DMS 273 treated with DMSO at 0.1 percent for 48 hours (cell line): ENCODE results near the gene CCDC85B.
"Not testable (repeated sequence)": the region's sequence is repeated elsewhere in the genome, so short reads cannot be mapped to it uniquely, and the experiment has no call there.

ENCODE experiments used
- DNase-seq: peaks from one replicate; lab custom pipeline; 2025; lab: John Stamatoyannopoulos, UW

The CCDC85B gene

DNA sequence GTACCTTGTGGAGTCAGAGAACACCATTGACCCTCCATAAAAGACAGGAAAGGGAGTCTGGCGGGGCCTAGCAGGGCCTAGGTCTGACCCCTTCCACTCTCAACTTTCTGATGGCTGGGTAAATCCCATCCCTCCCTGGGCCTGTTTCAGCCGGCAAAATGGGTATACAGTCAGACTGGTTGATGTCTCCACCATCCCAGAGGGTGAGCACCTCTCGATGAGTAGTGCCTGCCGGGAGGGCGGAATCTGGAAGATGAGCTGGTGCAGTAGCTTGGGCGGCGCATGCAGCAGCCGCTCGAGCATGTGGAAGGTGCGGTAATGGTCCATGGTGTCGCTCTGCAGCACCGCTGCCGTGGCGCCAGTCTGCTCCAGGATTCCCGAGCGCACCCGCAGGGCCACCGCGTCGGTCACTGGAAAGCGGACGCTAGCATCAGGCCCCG, 2.7 kb upstream of the CCDC85B start:
- no peak for DNase-seq

DNA sequence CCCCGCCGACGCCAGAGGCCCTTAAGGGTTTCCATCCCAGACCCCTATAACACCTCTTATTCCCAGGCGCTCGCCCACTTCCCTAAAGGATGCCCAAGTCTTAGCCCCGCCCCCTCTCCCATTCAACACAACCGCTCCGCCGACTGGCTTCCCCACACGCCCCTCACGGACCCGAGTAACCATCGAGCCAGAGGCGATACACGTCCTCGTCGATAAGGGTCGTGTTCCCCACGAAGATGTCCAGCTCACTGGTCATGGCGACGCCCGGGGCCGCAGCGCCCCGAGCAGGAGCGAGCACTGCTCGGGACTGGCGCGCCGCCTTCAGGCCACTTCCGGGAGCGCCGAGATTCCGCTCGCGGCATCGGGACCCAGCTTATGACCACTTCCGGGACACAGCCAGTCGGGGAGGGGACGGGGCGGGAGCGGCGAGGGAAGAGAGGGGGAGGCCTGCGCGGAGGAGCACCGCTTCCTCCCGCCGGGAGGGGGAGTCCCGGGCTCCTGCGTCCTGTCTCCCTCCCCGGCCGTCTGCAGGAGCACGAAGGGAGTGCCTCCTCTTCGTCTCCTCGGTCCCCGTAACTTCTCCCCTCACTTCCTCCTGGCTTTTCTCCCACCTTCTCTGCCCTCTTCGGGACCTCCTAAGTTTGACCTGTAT, 2.2 kb upstream of the CCDC85B start, which contains the start of gene FIBP:
FIBP (minus strand) TSS at position 309 of the 652 bp plus-strand sequence; CDS start at position 256, 53 bp downstream.
- DNase-seq, result peak; percentile 80

GRCh38 chr11:65891219-65892136, 1.0 kb downstream of the CCDC85B start:
- DNase-seq, result no peak

DNA sequence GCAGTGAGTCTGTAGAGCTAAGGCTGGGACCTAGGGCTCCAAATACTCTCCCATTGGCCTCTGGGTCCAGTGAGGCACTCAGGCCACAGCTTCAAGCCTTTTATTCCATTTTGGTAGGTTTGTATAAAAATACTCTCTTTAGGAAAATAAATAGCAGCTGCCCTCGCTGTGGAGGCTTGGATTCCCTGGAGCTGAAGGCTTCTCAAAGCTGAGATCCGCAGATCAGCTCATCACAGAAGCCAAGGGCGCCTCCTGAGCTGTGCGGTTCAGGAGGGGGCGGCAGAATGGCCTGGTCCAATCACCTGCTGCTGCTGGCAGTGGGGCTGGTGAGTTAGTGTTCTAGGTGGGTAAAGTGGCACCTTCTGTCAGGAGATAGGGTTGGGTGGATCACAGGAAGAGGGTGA, 1.7 kb downstream of the CCDC85B start:
- DNase-seq, result not testable (repeated sequence)

GRCh38 chr11:65892661-65893317, 2.3 kb downstream of the CCDC85B start:
- DNase-seq, result no peak

- no peak for DNase-seq
Measured at GRCh38 chr11:65894034-65894591, 3.6 kb downstream of the CCDC85B start.

- DNase-seq, result no peak
Measured at GRCh38 chr11:65895482-65895981, 5.1 kb downstream of the CCDC85B start.

DNA sequence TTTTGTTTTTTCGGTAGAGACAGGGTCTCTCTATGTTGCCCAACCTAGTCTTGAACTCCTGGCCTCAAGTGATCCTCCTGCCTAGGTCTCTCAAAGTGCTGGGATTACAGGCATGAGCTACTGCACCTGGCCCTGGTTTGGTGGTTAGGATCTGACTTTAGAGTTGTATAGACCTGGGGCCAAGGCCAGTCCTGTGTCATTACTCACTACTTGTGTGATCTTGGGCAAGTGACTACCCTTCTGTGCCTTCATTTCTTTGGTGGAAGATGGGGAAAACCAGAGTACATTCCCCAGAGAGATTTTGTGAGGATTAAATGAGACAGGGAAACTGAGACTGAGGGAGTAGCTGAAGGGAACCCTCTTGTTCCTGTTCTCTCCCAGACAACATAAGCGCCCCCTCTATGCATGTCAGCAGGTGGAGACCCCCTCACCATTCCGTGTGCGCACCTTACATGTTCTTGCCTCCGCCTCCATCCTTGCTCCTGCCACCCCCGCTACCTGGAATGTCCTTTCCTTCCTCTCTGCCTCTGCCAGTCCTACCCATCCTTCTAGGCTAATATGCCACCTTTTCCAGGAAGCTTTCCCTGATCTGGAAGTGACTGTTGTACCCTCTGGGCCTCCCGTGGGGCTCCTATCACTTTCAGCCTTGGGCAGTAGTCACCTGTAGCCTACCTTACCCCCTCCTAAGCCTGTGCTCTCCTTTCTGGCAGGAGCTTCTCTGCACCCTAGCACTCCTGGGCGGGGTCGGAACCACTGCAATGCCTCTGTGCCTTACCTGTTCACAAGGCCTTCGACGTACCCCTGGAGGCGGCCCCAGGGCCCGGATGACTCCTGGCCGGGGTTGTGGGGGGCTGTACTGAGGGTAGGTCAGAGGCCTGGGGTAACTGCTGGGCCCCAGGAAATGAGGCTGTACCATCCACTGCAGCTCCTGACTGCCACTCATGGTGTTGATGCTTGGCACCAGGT, 5.8 kb downstream of the CCDC85B start:
- no peak for DNase-seq

GRCh38 chr11:65897020-65897471, 6.6 kb downstream of the CCDC85B start:
- DNase-seq, result no peak

- no peak for DNase-seq
Measured at GRCh38 chr11:65898656-65899355, 8.3 kb downstream of the CCDC85B start.

DNA sequence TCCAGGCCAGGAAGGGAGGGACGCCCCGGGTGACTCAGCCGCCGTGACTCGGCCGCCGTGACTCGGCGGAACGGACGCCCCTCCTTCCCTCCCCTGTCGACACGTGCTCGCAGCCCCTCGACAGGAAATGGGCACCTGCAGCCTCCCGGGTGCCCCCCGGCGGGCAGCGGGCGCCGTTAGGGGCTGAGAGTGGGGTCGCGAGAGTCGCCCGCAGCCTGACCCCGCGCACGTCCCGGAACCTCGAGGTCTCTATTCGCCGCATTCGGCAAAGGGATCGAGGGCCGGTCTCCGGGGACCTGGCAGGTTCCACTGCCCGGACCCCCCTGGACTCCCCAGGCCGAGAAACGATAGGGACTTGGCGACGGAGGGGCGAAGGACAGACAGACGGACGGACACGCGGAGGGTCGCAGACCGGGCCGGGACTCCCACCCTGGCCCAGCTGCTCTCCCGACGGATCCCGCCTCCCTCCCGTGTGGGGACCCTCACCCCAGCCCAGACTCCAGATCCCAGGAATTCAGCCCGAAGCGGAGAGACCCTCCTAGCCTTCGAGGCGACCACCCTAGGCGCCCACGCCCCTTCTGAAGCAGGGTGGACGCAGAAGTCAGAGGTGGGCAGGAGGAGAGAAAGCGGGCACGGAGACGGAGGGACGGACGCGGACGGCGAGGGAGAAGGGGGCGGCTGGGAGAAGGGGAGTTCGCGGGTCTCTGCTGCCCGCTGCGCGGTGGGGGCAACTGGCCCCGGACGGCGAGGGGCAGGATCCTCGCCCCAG, 9.1 kb downstream of the CCDC85B start:
- DNase-seq, result no peak

DNA sequence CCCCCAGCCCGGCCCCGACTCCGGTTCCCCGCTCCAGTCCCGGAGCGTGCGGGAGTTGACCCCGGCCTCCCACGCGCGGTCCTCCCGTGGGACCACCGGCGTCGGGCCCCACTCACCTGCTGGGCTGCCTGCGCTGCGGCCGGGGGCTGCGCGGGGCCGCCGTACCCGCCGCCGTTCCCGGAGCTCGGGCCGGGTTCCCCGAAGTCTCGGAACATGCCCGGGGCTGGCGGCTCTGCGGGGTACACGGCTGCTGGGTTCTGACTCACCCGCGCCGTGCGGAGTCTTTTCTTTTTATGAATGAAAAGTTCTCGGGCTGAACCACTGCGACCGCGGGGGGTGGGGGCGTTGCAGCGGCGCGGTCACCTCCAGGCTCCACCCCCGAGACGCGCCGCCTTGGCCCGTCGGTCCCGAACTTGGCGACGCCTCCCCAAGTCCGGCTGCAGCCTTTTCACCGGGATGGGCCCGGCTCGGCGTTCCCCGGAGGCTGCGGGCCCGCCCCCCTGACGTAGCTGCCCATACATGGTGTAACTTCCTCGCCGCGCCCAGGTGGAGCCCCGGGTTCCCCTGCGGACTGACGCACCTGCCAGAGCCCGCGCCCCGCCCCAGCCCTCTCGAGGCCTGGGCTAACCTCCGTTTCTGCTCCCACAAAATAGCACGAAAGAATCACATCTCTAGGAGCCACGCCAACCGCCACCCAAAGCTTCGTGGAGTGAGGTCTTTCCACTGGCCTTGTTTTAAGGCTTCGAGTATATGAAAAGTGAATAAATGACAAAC, 9.8 kb downstream of the CCDC85B start, which contains the start of gene FOSL1:
FOSL1 (minus strand) TSS at position 264 of the 774 bp plus-strand sequence; CDS start at position 215, 49 bp downstream.
- DNase-seq, result no peak

DNA sequence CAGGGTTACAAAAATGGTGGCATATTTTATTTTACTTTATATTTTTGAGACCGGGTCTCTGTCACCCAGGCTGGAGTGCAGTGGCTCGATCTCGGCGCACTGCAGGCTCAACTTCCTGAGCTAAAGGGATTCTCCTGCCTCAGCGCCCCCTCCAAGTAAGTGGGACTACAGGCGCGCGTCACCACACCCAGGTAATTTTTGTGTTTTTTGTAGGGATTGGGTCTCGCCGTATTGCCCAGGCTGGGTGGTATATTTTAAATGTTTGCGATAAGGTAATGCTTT, 10.4 kb downstream of the CCDC85B start:
- no peak for DNase-seq

- no peak for DNase-seq
Measured at GRCh38 chr11:65903068-65903481, 12.6 kb downstream of the CCDC85B start.

DNA sequence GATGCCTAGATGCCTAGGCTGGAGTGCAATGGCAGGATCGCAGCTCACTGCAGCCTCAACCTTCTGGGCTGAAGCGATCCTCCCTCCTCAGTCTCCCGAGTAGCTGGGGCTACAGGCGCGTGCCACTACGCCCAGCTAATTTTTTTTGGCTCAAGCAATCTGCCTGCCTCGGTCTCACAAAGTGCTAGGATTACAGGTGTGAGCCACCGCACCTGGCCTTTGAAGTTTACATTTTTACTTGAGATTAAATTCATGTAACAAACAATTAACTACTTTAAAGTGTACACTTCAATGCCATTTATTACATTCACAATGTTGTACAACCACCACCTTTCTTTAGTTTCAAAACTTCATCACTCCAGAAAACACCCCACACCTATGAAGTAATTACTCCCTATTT, 13.2 kb downstream of the CCDC85B start:
- no peak for DNase-seq

DNA sequence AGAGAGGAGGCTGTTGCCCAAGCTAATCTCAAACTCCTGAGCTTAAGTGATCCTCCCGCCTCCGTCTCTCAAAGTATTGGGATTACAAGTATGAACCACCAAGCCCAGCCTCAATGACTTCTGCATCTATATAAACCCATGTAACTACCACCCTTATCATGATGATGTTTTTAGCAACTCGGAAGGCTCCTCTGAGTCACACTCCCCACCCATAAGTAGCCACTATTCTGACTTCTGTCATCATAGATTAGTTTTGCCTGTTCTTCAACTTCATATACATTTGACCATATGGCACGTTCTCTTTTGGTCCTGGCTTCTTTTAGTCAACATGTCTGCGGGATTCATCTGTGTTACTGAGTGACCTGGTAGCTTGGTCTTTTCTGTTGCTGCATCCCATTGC, 16.1 kb downstream of the CCDC85B start:
- DNase-seq, result no peak

DNA sequence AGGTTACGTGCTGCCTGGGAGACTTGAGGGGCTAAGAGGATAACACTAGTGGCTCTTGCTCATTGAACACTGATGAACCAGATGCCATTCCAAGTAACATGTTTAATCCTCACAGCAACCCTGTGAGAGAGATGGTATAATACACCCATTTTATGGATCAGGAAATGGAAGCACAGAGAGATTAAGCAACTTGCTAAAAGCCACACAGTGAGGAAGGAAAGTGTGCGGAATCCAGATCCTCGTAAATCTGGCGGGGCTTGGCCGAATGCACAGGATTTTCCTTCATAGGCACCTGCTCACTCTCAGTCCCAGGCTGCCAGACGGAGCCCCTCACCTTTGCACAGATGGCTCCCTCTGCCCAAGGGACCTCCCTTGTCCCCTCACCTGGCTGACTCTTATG, 17.4 kb downstream of the CCDC85B start:
- DNase-seq, result no peak

GRCh38 chr11:65911682-65912568, 21.5 kb downstream of the CCDC85B start:
- DNase-seq, result peak; percentile 26
